ENCODE data around the gene AIG1.

- TF ChIP-seq EZH2 (IDR thresholded peaks at IDR 0.05) (no peak), POLR2AphosphoS5 (IDR thresholded peaks at IDR 0.05; ENCODE audit: borderline replicate concordance, low read depth, low read length) (no peak)
Observed at GRCh38 chr6:143022587-143022986, 38.1 kb upstream of the AIG1 start.

Data from SK-N-MC (cell line).